IMR-90 (cell line): ENCODE data around the gene TP53I11. TPM values are rescaled to one million over a fixed set of nuclear protein-coding genes. Genes with fewer than 3 reads are reported as not detected.

Experiments used
- polyA plus RNA-seq, 3 experiments: library from polyadenylated mRNA; depleted of rRNA; stranded (reverse); fragments of >200 nt; gene quantifications; 2 replicates each; pipeline ENCODE4 v1.2.3, GENCODE V29; 2012; ENCODE audit warnings: low replicate concordance in 1 of 3
- total RNA-seq: library from RNA; depleted of rRNA; stranded (reverse); fragments of >200 nt; gene quantifications from 2 replicates; pipeline ENCODE4 v1.2.3, GENCODE V29; 2012; rRNA removed

Gene TP53I11
- total and polyA plus RNA-seq, 2 of the 4 experiments (the other 2 are of a cell fraction) = 3.9 to 22.0 TPM

Other genes with a start within 250 kb of the TP53I11 start
- under 0.01 and 0.36 TPM in 2 replicates for gene TSPAN18, start 223.9 kb downstream of the TP53I11 start, total RNA-seq
- gene TSPAN18, start 223.9 kb downstream of the TP53I11 start, polyA plus RNA-seq (2012; rRNA removed) = 0.85 and 1.1 TPM in 2 replicates
- 1.7 and 2.2 TPM in 2 replicates for gene PRDM11, start 195.8 kb upstream of the TP53I11 start, total RNA-seq
- gene PRDM11, start 195.8 kb upstream of the TP53I11 start, polyA plus RNA-seq (2012; rRNA removed) = 2.2 and 2.7 TPM in 2 replicates